ENCODE data around the gene PHACTR1.

- TF ChIP-seq POLR2A (IDR thresholded peaks at IDR 0.05) (no peak), POLR2AphosphoS5 (IDR thresholded peaks at IDR 0.05) (no peak), CTCF (IDR thresholded peaks at IDR 0.05) (no peak)
Observed at GRCh38 chr6:12865117-12865516, 148.6 kb downstream of the PHACTR1 start.
